HG03064 (cell line): ENCODE data around the gene SAFB.

ENCODE experiments used
- ATAC-seq: cut with Tn5 transposase; IDR thresholded peaks from one replicate; pipeline ENCODE4 v1.9.1; 2021; ENCODE audit warnings: low read depth; ENCODE audit not compliant: unreplicated experiment

Gene SAFB

GRCh38 chr19:5624741-5625278 is 1.9 kb downstream of the SAFB start:
- no peak for ATAC-seq

GRCh38 chr19:5625641-5626040 is 2.8 kb downstream of the SAFB start:
- no peak for ATAC-seq

GRCh38 chr19:5627395-5627904 is 4.6 kb downstream of the SAFB start:
- ATAC-seq: no peak

GRCh38 chr19:5628461-5628860 is 5.6 kb downstream of the SAFB start:
- ATAC-seq: no peak

- no peak for ATAC-seq
Observed at GRCh38 chr19:5628919-5629481, 6.1 kb downstream of the SAFB start.

- no peak for ATAC-seq
Observed at GRCh38 chr19:5631567-5632240, 8.8 kb downstream of the SAFB start.

- ATAC-seq: no peak
Observed at GRCh38 chr19:5632241-5632612, 9.3 kb downstream of the SAFB start.

GRCh38 chr19:5632657-5633056 is 9.8 kb downstream of the SAFB start:
- no peak for ATAC-seq

GRCh38 chr19:5635427-5635826 is 12.5 kb downstream of the SAFB start:
- ATAC-seq: no peak

- no peak for ATAC-seq
Observed at GRCh38 chr19:5637971-5638370, 15.1 kb downstream of the SAFB start.

GRCh38 chr19:5641171-5641570 is 18.3 kb downstream of the SAFB start:
- no peak for ATAC-seq

GRCh38 chr19:5642204-5642603 is 19.3 kb downstream of the SAFB start:
- ATAC-seq: no peak

GRCh38 chr19:5643060-5643459 is 20.2 kb downstream of the SAFB start:
- ATAC-seq: no peak

- ATAC-seq: no peak
Observed at GRCh38 chr19:5644037-5644436, 21.2 kb downstream of the SAFB start.

- no peak for ATAC-seq
Observed at GRCh38 chr19:5645409-5645808, 22.5 kb downstream of the SAFB start.

GRCh38 chr19:5646703-5647102 is 23.8 kb downstream of the SAFB start:
- ATAC-seq: no peak

- no peak for ATAC-seq
Observed at GRCh38 chr19:5648464-5648863, 25.6 kb downstream of the SAFB start.

GRCh38 chr19:5651361-5651760 is 28.5 kb downstream of the SAFB start:
- ATAC-seq: no peak

GRCh38 chr19:5652261-5652660 is 29.4 kb downstream of the SAFB start:
- ATAC-seq: no peak

- no peak for ATAC-seq
Observed at GRCh38 chr19:5654931-5655330, 32.0 kb downstream of the SAFB start.

- no peak for ATAC-seq
Observed at GRCh38 chr19:5655412-5655811, 32.5 kb downstream of the SAFB start.

- no peak for ATAC-seq
Observed at GRCh38 chr19:5661483-5661882, 38.6 kb downstream of the SAFB start.
